Stimulated activated CD4-positive, alpha-beta T cell treated with anti-CD3 and anti-CD28 coated beads, Interleukin-12 subunit alpha, Interleukin-12 subunit beta, amount 100 ng/mL, for 24 hours (primary cell): Measurements from ENCODE around the gene SLC35F3.

Experiments used
- DNase-seq, 2 experiments: peaks; one replicate each; pipeline ENCODE4 v3.0.0-alpha.2; 2020; ENCODE audit warnings: low read depth in 2 of 2

SLC35F3 gene

DNA sequence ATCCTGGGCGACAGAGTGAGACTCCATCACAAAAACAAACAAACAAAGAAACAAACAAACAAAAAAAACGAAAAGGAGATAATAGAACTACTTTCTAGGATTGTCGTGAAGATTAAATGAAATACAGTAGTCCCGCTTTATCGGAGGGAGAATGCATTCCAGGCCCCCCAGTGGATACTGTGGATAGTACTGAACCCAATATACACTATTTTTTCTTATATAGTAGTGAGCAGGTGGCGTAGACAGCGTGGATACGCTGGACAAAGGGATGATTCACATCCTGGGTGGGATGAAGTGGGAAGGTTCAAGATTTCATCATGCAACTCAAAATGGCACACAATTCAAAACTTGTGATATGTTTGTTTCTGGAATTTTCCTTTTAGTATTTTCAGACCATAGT, 8.0 kb downstream of the SLC35F3 start:
- no peak for DNase-seq

DNA sequence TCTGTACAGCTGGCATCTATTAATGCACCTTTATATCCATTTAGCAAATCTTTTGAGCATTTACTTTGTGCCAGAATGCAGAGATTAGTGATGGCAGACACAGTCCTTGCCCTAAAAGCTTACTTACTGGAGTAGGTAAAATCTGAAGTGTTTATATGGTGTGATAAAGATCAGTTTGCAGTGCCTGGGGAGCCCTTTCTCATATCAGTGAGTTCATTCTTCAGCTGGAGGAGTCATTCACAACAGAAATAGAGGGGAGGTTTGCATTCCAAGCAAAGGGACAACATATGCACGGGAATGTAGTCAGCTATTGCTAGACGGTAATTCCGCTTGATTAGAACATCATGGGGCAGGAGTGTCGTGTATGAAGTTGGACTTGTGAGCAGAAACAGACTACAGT, 8.4 kb downstream of the SLC35F3 start:
- no peak for DNase-seq

DNA sequence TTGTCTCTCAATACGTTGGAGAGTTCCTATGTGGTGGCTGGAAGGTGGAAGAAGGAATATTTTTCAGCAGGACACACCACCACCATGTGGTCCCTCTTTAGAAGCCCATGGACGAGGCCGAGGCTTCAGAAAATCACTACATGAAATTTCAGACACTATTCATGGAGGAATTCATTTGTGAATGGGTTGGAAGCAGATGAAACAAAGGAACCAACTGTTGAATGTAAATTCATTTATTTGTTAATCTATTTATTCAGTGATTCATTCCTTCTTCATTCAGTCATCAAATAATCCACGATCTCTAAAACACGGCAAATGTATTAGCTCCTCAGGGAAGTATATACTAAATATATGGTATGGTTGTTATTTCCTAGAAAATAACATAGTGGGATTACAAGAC, 12.2 kb downstream of the SLC35F3 start:
- DNase-seq = no peak

DNA sequence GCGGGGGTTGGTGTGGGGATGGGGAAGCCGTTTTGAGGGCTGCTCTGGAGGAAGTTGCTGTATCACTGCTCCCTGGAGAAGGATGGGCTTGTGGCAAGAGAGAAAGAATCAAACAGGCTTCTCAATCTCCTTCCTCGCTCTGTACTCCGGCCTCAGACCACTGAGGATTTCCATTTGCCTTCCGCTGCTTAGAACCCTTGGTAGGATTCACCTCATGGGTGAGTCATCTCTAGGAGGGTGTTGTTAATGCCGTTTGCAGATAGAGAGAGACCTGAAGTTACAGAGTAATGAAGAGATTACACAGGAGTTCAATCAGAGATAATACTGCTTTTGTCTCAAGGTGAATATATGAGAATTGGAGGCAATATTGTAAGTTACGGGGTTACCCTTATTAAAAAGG, 15.3 kb downstream of the SLC35F3 start:
- DNase-seq = no peak

DNA sequence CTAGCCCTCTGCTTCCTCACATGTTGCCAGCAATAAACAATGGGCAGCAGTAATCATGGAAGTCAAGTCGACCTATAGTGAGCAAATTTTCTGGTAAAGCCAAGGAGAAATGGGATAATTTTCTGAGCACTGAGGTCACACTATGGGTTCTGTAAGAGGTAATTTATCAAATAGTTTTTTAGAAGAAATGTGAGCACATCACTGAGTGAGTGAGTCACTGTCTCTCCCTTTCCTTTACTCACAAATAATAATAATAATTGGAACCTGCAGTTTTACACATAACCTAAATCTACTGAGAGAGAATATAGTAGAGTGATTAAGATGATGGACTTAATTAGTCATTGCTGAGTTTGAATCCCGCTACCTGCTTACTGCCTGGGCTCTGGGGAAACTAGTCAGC, 23.6 kb downstream of the SLC35F3 start:
- no peak for DNase-seq

DNA sequence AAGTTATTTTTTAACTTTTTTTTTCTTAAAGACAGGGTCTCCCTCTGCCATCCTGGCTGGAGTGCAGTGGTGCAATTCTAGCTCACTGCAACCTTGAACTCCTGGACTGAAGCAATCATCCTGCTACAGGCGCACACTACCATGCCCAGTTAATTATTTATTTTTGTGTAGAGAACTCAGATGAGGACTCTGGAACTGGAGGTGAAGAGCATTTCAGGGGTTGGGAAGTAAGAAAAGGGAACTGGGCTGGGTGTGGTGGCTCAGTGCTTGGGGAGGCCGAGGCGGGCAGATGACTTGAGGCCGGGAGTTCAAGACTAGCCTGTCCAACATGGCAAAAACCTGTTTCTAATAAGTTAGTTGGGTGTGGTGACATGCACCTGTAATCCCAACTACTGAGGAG, 28.9 kb downstream of the SLC35F3 start:
- no peak for DNase-seq

DNA sequence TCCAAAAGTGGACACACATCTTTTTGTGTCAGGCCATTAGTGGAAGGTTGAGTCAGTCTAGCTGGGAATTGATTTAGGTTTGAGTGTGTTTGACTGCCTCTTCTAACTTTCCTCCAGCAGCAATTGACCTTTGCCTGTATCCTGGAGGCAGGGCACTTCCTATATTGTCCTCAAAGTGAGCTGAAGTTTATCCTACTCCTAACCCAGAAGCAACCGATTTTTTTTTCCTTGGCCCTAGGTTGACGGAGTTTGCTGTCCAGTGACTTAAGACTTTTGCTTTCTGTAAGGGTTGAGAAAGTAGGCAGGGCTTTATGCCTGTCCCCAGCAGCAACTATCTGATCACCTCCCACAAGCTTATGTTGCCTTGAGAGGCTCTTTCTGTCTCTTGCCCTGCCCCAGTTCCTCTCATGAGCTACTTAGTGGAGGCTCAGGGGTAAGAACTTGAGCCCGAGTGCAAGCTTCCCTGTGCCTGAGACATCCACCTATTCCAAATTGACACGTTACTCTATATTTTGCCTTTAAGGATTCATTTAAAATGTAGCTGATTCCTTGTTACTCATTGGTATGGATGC, 30.9 kb downstream of the SLC35F3 start:
- no peak for DNase-seq

DNA sequence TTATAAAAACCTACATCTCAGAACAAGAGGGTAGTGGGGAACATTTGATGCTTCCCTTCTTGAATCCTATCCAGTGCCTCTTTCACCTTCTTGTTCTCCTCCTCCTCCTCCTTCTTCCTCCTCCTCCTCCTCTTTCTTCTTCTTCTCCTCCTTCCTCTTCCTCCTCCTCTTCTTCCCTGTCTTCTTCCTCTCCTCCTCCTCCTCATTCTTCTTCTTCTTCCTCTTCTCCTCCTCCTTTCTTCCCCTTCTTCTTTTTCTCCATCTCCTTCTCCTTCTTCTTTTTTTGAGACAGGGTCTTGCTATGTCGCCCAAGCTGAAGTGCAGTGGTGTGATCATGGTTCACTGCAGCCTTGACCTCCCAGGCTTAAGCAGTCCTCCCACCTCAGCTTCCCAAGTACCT, 31.9 kb downstream of the SLC35F3 start:
- DNase-seq = no peak

DNA sequence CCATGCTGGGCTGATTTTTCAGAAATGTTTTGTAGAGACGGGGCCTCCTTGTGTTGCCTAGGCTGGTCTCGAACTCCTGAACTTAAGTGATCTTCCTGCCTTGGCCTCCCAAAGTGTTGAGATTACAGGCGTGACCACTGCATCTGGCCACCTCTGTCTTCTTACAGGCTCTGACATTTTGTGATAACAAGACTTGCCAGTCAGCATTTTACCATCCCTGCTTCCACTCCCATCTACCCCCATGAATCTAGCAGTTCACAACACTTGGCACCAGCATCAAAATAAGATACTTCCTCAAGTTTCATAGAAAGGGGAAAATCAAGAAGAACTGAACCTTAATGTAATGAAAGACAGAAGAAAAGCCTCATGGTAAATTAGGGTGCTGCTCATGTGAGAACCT, 32.4 kb downstream of the SLC35F3 start:
- DNase-seq = no peak

DNA sequence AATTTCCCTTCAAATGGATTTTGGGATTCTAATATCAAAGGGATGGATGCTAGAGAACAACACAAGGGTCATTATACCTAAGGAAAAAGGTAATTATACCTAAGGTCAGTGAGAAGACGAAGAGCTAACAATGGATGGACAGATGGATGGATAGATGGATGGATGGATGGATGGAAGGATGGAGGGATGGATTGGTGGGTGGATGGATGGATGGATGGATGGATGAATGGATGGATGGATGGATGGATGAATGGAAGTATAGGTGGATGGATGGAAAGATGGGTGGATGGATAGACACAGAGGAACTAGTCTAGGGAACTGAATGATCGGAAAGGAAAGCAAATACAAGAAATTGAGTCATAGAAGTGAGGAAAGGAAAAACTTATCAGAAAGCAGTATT, 34.0 kb downstream of the SLC35F3 start:
- DNase-seq = no peak

DNA sequence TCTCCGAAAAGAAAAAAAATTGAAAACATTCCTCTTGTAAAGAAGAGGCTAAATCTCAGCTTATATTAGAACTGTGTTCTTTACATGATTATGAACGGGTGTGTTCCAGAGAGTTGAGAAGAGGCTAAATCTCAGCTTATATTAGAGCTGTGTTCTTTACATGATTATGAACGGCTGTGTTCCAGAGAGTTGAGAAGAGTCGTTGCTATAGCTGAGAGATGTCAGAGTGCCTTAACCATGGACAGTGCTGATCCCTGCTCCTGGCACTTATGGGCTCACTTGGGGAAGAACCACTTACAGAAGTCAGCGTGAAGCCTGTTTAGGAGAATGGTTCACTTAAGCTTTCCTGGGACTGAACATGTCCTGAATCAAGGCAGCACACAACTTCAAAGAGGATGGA, 35.0 kb downstream of the SLC35F3 start:
- DNase-seq = no peak

DNA sequence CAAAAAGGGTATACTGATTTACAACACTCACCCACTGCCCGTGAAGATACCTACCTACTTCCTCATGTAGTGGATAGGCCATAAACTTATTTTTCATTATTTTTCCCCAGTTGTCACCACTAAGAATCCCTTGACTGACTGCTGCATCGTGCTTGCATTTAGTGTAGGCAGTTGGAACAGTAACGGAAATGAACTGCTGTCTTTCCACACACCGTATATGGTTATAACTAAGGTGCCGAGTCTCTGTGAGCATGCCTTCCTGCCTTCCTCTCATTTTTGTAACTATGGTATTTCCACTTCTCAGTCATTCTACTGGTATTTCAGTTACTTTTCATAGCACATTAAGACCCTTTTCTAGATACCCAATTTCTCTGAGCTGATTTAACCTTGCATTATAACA, 36.4 kb downstream of the SLC35F3 start:
- no peak for DNase-seq

DNA sequence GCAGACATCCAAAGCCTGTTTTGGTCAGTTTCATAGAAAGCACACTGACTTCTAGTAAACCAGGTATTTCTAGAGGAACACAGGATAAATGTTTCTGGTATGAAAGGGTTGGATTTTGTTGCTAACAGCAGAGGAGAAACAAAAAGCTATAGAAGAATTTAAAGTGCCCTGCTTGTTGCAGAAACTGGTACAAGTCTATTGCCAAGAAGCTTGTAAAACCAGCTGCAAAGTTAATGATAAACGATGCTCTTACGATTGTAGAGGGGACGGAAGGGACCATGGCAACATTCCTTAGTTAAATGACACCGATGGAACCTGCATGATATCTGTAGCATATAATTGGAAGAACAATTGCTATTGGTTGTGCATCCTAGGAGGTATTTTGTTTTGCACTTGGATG, 40.1 kb downstream of the SLC35F3 start:
- no peak for DNase-seq

DNA sequence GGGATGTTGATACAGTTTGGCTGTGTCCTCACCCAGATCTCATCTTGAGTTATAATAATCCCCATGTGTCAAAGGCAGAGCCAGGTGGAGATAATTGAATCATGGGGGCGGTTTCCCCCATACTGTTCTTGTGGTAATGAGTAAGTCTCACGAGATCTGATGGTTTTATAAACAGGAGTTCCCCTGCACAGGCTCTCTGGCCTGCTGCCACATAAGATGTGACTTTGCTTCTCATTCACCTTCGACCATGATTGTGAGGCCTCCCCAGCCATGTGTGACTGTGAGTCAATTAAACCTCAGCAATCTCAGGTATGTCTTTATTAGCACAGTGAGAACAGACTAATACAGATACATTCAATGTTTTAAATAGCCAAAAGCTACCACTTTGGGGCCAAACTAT, 41.1 kb downstream of the SLC35F3 start:
- DNase-seq = no peak

DNA sequence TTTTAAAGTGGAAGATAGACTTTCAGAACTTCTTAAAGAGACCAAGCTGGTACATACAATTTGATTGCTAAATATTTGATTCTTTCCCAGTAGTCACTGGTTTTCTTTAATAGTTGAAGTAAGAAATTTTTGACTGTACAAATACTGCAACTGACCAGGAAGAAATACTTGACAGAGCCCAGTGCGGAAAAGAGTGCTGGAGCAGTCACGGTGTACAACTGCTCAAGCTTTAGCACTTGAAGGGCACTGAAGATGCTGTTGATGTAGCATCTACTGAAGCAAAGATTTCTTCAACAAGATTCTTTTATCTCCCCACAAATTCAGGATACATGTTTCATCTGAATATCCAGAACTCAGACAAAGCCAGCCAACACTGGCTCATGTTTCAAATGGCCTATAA, 41.5 kb downstream of the SLC35F3 start:
- no peak for DNase-seq

DNA sequence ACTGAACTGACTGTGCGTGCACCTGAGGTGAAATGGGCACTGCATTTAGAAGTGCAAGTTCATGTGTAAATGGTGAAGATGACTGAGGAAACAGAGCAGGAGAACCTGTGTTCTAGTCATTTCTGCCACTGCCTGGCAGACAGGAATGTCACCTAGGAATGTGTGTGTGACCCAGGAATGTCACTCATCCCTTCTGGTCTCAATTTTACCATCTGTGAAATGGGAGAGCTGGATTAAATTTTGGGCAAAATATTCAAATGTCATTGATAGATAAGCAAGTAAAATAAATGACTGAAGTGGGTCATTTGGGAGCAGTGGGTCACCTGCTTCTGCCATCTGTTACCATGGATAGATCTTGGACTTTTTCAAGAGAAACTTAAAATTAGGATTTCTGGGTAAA, 42.2 kb downstream of the SLC35F3 start:
- no peak for DNase-seq

DNA sequence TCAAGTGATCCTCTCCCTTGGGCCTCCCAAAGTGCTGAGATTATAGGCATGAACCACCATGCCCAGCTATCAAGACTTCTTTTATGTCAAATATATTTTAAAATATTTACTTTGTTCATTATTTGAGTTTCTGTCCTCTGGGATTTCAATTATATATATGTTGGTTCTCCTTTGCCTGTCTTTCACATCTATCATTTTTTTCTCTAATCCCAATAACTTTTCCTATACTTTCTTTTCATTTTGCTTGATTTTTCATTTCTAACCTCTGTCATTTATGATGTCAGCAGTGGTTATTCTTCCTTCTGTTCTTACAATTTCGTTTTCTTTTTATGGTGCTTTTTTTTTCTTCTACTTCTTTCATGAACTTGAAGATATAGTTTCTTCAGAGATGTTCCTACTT, 47.3 kb downstream of the SLC35F3 start:
- DNase-seq = no peak

DNA sequence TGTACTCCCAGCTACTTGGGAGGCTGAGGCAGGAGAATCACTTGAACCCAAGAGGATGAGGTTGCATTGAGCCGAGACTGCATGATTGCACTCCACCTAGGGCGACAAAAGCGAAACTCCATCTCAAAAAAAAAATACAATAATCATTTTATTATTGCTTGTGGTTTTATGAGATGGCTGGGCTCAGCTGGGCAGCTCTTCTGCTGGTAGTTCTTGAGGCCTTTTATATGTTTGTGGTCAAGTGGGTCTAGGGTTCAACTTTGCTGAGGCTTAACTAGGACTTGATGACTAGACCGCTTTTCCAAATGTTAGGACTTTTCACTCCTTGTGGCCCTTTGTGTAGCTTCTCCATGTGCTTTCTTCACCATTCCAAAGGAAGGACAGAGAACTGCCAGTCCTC, 53.2 kb downstream of the SLC35F3 start:
- no peak for DNase-seq

DNA sequence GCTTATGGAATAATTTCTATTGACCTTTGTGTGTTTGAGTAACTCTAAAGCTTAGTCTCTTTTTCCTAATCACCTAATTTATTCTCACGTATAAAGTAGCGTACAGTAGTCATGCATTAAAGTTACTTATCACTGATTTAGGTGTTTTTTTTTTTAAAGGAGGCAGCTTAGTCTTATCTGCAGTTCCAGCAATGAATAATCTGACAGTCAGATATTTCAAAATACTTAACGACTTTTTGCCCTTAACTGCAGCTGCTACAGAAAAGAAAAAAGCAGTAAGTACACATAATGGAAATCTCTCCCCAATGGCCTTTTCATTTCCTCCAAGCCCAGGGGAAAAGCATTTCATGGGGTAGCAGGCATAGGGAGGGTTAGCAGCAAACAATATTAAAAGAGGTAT, 54.6 kb downstream of the SLC35F3 start:
- DNase-seq = no peak

DNA sequence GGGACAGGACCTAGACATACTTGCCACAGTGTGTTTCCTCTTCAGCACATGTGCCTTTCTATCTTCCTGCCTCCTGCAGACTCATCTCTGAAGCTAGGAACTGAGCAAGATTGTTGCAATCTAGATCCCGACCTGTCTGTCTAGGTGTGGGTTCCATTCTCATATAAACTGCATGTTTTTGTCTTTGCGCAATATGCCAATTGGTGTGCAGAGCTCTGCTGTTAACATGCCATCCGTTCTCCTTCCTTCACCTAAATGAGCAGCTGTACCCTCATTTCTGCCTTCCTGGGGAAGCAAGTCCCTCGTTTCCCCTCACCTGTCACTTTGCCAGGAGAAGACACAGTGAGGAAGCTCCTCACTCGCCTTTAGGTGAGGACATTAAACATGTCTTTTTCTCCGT, 55.5 kb downstream of the SLC35F3 start:
- DNase-seq = no peak

DNA sequence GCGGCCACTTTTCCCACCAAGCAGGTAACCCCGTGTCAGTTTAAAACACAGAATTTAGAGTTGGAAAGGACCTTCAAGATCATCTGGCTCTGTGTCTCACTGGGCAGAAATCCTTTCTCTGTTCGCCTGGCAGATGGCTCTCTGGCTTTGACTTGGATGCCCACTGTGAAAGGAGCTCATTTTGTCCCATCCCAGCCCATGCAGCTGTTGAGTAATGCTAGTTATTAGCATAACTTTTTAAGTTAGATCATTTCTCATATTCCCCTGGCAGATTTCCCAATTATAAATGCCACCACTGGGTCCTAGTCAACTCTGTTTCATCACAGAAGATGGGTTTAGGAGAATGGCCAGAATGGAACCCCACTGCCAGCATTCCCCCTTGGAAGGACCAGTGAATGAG, 55.9 kb downstream of the SLC35F3 start:
- DNase-seq = no peak

DNA sequence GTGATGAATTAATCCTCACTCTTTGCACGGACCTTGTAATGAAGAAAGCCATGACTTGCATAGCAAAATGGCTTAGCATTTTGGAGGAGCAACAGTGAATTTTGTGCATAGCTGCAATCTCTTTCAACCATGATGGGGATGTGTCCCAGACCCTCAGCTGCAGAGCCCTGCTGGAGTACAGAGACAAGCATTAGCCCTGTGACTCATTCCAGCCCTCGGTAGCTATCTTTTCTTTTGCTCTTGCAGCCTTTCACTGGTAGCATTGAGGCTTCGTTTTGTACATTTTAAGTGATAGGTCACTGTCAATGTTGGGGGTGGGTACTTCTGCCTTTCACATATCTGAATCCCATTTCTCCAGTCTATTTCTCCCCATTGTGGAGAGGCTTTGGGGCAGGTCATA, 58.4 kb downstream of the SLC35F3 start:
- DNase-seq = no peak

DNA sequence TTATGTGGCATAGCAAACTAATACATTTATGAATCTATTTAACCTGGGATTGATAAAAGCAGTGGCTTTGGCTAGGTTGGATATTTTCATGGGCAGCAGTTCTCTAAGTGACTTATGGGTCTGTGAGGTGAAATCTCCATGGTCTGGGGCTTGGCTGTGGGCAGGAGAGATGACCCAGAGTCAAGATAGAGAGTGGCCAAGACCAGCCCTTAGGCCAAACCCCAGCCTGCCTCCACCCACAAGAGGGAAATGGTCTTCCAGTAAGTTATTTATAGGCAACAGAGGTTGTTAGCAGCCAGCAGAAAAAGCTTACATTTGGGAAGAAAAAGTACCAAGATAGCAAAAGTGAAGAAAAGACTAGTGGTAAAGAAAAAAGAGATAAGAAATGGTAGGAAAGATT, 61.4 kb downstream of the SLC35F3 start:
- no peak for DNase-seq

DNA sequence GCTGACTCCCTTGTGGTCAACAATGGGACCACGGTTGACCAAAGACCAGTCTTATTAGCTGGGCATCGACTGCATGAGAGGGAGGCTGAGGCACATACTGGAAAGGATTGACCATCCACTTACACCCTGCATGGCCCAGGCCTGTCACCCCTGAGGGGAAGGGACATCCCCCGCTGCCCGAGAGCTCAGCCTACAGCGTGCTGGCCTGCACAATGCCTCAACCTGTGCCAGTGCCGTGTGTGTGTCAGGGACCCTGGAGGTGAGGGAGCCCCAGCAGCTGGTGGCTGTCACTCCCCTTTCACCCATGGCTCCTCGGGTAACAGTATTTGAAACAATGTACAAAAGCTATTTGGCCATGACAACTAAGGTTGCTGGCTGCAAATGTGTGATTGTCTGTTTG, 67.3 kb downstream of the SLC35F3 start:
- no peak for DNase-seq

DNA sequence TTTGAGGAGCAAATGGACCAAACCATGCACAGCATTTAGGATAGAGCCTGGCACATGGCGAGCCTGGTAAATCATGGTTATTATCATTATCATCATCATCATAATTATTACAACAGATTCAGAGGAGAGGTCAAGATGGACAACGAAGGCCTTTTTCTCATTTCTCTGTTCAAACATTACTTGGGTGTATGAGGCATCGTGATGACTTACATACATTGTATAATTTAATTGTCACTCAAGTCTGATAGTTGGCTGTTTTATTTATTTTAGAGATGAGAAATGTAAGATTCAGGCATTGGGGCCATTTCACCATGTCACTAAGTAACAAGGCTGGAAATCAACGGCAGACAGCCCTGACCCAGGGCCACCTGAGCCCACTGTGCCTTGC, 68.1 kb downstream of the SLC35F3 start:
- DNase-seq = no peak
